ENCODE results near the gene WFIKKN1.

WFIKKN1 gene

GRCh38 chr16:672371-672770 is 41.6 kb downstream of the WFIKKN1 start:
- in situ Hi-C loops (cut with HindIII; ENCODE audit: low sequenced_read_pairs), result no loop called here

GRCh38 chr16:672851-673250 is 42.1 kb downstream of the WFIKKN1 start:
- in situ Hi-C loops (cut with HindIII; ENCODE audit: low sequenced_read_pairs), result no loop called here

- in situ Hi-C loops (cut with HindIII; ENCODE audit: low sequenced_read_pairs), result no loop called here
Measured at GRCh38 chr16:673399-673991, 42.7 kb downstream of the WFIKKN1 start.

- in situ Hi-C loops (cut with HindIII; ENCODE audit: low sequenced_read_pairs), result no loop called here
Measured at GRCh38 chr16:674214-674881, 43.6 kb downstream of the WFIKKN1 start.

GRCh38 chr16:674968-675883 is 44.4 kb downstream of the WFIKKN1 start, which contains the start of gene RHBDL1:
TSS of gene RHBDL1 (plus strand) at chr16:675671. CDS start at chr16:675791, 120 bp downstream.
- in situ Hi-C loops (cut with HindIII; ENCODE audit: low sequenced_read_pairs), result no loop called here

GRCh38 chr16:675884-676564 is 45.2 kb downstream of the WFIKKN1 start:
- in situ Hi-C loops (cut with HindIII; ENCODE audit: low sequenced_read_pairs), result no loop called here

GRCh38 chr16:676565-676902 is 45.7 kb downstream of the WFIKKN1 start:
- in situ Hi-C loops (cut with HindIII; ENCODE audit: low sequenced_read_pairs), result no loop called here

- in situ Hi-C loops (cut with HindIII; ENCODE audit: low sequenced_read_pairs), result no loop called here
Measured at GRCh38 chr16:676913-677312, 46.1 kb downstream of the WFIKKN1 start.

GRCh38 chr16:677316-678190 is 46.8 kb downstream of the WFIKKN1 start:
- in situ Hi-C loops (cut with HindIII; ENCODE audit: low sequenced_read_pairs), result no loop called here

- in situ Hi-C loops (cut with HindIII; ENCODE audit: low sequenced_read_pairs), result no loop called here
Measured at GRCh38 chr16:678209-678857, 47.5 kb downstream of the WFIKKN1 start.

GRCh38 chr16:678858-679813 is 48.4 kb downstream of the WFIKKN1 start:
- in situ Hi-C loops (cut with HindIII; ENCODE audit: low sequenced_read_pairs), result no loop called here

GRCh38 chr16:679814-680624 is 49.2 kb downstream of the WFIKKN1 start, which contains the start of gene STUB1:
TSS of gene STUB1 (plus strand) at chr16:680410. CDS start at chr16:680526, 116 bp downstream.
- in situ Hi-C loops (cut with HindIII; ENCODE audit: low sequenced_read_pairs), result no loop called here

- in situ Hi-C loops (cut with HindIII; ENCODE audit: low sequenced_read_pairs), result no loop called here
Measured at GRCh38 chr16:680625-680945, 49.8 kb downstream of the WFIKKN1 start.

- in situ Hi-C loops (cut with HindIII; ENCODE audit: low sequenced_read_pairs), result no loop called here
Measured at GRCh38 chr16:680967-681745, 50.4 kb downstream of the WFIKKN1 start.

GRCh38 chr16:681746-682427 is 51.1 kb downstream of the WFIKKN1 start:
- in situ Hi-C loops (cut with HindIII; ENCODE audit: low sequenced_read_pairs), result no loop called here

Data from DLD1 (cell line).